DND-41 (cell line): ENCODE results near the gene DGKH.
A peak's percentile ranks its signal among the peaks of the same experiment; 100 is the strongest.

ENCODE experiments used
- ATAC-seq: fragments of 200-7000 bp; cut with Tn5 transposase; 3 replicates; pipeline ENCODE4 v1.9.1; 2021; ENCODE audit warnings: low read depth; ENCODE audit not compliant: insufficient read depth
- DNase-seq: peaks from one replicate; pipeline ENCODE4 v3.0.0-alpha.2; 2020
- H2AFZ ChIP-seq: 2 replicates; pipeline ENCODE4 v1.6.0; 2012; ENCODE audit warnings: low read depth, low read length
- H3K27ac ChIP-seq: 2 replicates; pipeline ENCODE4 v1.5.1; 2012; ENCODE audit warnings: low read length, inconsistent platforms
- H3K27me3 ChIP-seq: fragments of 200-600 bp; sonication (generic); 2 replicates; pipeline ENCODE4 v1.6.0; 2012; ENCODE audit warnings: low read length, mild to moderate bottlenecking, inconsistent platforms; ENCODE audit not compliant: insufficient read depth, poor library complexity
- H3K36me3 ChIP-seq: 2 replicates; pipeline ENCODE4 v1.5.1; 2012; ENCODE audit warnings: low read length, inconsistent platforms; ENCODE audit not compliant: insufficient read depth
- H3K4me1 ChIP-seq: 2 replicates; pipeline ENCODE4 v1.5.1; 2012; ENCODE audit warnings: mild to moderate bottlenecking, low read length; ENCODE audit not compliant: insufficient read depth
- H3K4me2 ChIP-seq: 2 replicates; pipeline ENCODE4 v1.6.0; 2012; ENCODE audit warnings: mild to moderate bottlenecking, moderate library complexity, low read length, inconsistent platforms; ENCODE audit not compliant: insufficient read depth
- H3K4me3 ChIP-seq, 2 experiments: fragments of 200-600 bp in 1 of 2; shearing (Covaris generic) in 1 of 2; 2 replicates each; pipeline ENCODE4 v1.5.1; 2012 to 2016; ENCODE audit warnings: inconsistent platforms in 2 of 2, low read length in 2 of 2, mild to moderate bottlenecking in 2 of 2, low read depth in 1 of 2, moderate library complexity in 1 of 2
- H3K79me2 ChIP-seq: 2 replicates; pipeline ENCODE4 v1.6.0; 2012; ENCODE audit warnings: low read length, inconsistent platforms; ENCODE audit not compliant: insufficient read depth
- H3K9ac ChIP-seq: 2 replicates; pipeline ENCODE4 v1.6.0; 2012; ENCODE audit warnings: low read depth, mild to moderate bottlenecking, inconsistent platforms, low read length, moderate library complexity
- H3K9me3 ChIP-seq: 2 replicates; pipeline ENCODE4 v1.5.1; 2012; ENCODE audit warnings: low read length, moderate library complexity, mild to moderate bottlenecking, inconsistent platforms; ENCODE audit not compliant: insufficient read depth, severe bottlenecking
- H4K20me1 ChIP-seq: 2 replicates; pipeline ENCODE4 v1.6.0; 2012; ENCODE audit warnings: low read length; ENCODE audit not compliant: insufficient read depth
- CTCF ChIP-seq: IDR thresholded peaks from 2 replicates; pipeline ENCODE4 v1.5.1; 2012; ENCODE audit warnings: borderline replicate concordance, low read length, moderate library complexity, mild to moderate bottlenecking; ENCODE audit not compliant: poor library complexity, severe bottlenecking; ENCODE audit errors: extremely low read depth
- EZH2 ChIP-seq: IDR thresholded peaks from 3 replicates; pipeline ENCODE4 v1.6.1; 2012; ENCODE audit warnings: borderline replicate concordance, low read depth, mild to moderate bottlenecking, moderate library complexity, low read length, inconsistent platforms; ENCODE audit not compliant: severe bottlenecking

DGKH gene

GRCh38 chr13:42036711-42037110 is 11.7 kb upstream of the DGKH start:
- Histone ChIP-seq H3K4me2 (no peak overlapping the region), H3K27me3 (peaks cover 7% of the 10 kb centered on the region), H4K20me1 (peaks cover 6% of the 10 kb centered on the region), H3K4me1 (peaks cover 17% of the 10 kb centered on the region), H3K4me3 (no peak overlapping the region), H3K9me3 (no peaks in the 10 kb centered on the region), H3K79me2 (peaks cover 8% of the 10 kb centered on the region), H3K36me3 (no peaks in the 10 kb centered on the region), H2AFZ (no peak overlapping the region), H3K27ac (no peak overlapping the region), H3K9ac (no peak overlapping the region)
- ATAC-seq: no peak
- DNase-seq: no peak
- TF ChIP-seq EZH2: no peak
- TF ChIP-seq CTCF: no peak

- H3K4me2 ChIP-seq: no peak overlapping the region
- H3K27ac ChIP-seq: no peak overlapping the region
- no peaks in the 10 kb centered on the region for H3K36me3 ChIP-seq
- 0 out of 2 replicates have a peak overlapping the region, but pooled peaks have one; percentile 14 for H2AFZ ChIP-seq
- DNase-seq (no peak), ATAC-seq (no peak)
- H3K27me3 ChIP-seq: peaks cover 7% of the 10 kb centered on the region
- TF ChIP-seq EZH2 (no peak), CTCF (no peak)
- H3K9me3 ChIP-seq: no peaks in the 10 kb centered on the region
- H3K4me1 ChIP-seq: peaks cover 22% of the 10 kb centered on the region
- peaks cover 12% of the 10 kb centered on the region for H4K20me1 ChIP-seq
- no peak overlapping the region for H3K9ac ChIP-seq
- H3K79me2 ChIP-seq: peaks cover 10% of the 10 kb centered on the region
- no peak overlapping the region for H3K4me3 ChIP-seq
Observed at GRCh38 chr13:42038661-42039456, 9.6 kb upstream of the DGKH start.

GRCh38 chr13:42039457-42039945 is 8.9 kb upstream of the DGKH start:
- no peaks in the 10 kb centered on the region for H3K9me3 ChIP-seq
- peak overlapping the region; percentile 79 for H2AFZ ChIP-seq
- H3K9ac ChIP-seq: peak overlapping the region; percentile 66
- peaks cover 13% of the 10 kb centered on the region for H4K20me1 ChIP-seq
- DNase-seq: no peak
- TF ChIP-seq CTCF (no peak), EZH2 (no peak)
- peak overlapping the region; percentile 36 to 82 for H3K4me3 ChIP-seq
- H3K36me3 ChIP-seq: no peaks in the 10 kb centered on the region
- peak overlapping the region; percentile 40; the same call in 1 of the 2 replicates for H3K27ac ChIP-seq
- H3K27me3 ChIP-seq: peaks cover 7% of the 10 kb centered on the region
- peaks cover 22% of the 10 kb centered on the region for H3K4me1 ChIP-seq
- H3K4me2 ChIP-seq: peak overlapping the region; percentile 97
- ATAC-seq: peak; percentile 1; the same call in 1 of the 3 replicates
- H3K79me2 ChIP-seq: peaks cover 10% of the 10 kb centered on the region
